ENCODE data around the gene ADGRL4. TPM values are rescaled to one million over a fixed set of nuclear protein-coding genes. Genes with fewer than 3 reads are reported as not detected.

ADGRL4 gene
- total and polyA plus RNA-seq, 4 experiments from 2014 or later, result not detected

- Mint-ChIP-seq H3K36me3 (no peaks in the 10 kb centered on the region), H3K4me1 (peaks cover 0 to 4% (median 1%) of the 10 kb centered on the region in 4 donors), H3K4me3 (no peak overlapping the region), H3K9me3 (peaks cover 0 to 13% (median 10%) of the 10 kb centered on the region in 8 donors), H3K27ac (no peak overlapping the region), H3K27me3 (no peaks in the 10 kb centered on the region)
- Histone ChIP-seq H3K9me3 (ENCODE audit: control insufficient read depth in 1 of 2, low read length in 2 of 2) (no peaks in the 10 kb centered on the region), H3K27me3 (ENCODE audit: insufficient read depth, low read length) (no peaks in the 10 kb centered on the region), H3K27ac (ENCODE audit: low read depth, low read length) (no peak overlapping the region), H3K36me3 (ENCODE audit: insufficient read depth, low read length) (no peaks in the 10 kb centered on the region), H3K4me3 (ENCODE audit: low read length in 2 of 2) (no peak overlapping the region), H3K4me1 (ENCODE audit: insufficient read depth, low read length) (no peaks in the 10 kb centered on the region)
- ChIA-PET CTCF (ENCODE audit: partially characterized antibody) (no interaction called here), POLR2A (ENCODE audit: partially characterized antibody) (no interaction called here)
- intact Hi-C loops (cut with micrococcal nuclease), result no loop called here
- no peak for DNase-seq
These were observed 35.1 kb upstream of the ADGRL4 start for GRCh38 chr1:79041666-79042065.

GRCh38 chr1:79040424-79041082 is 34.0 kb upstream of the ADGRL4 start:
- H3K4me3 ChIP-seq (ENCODE audit: low read length in 2 of 2), result no peak overlapping the region
- Mint-ChIP-seq H3K4me3 (peak overlapping the region in 3 of 8 donors; percentile 25 to 54 (median 33)), H3K4me1 (peaks cover 0 to 4% (median 1%) of the 10 kb centered on the region in 4 donors), H3K27me3 (no peaks in the 10 kb centered on the region), H3K9me3 (peaks cover 0 to 20% (median 12%) of the 10 kb centered on the region in 8 donors), H3K36me3 (no peaks in the 10 kb centered on the region), H3K27ac (no peak overlapping the region)
- no peak overlapping the region for H3K27ac ChIP-seq (ENCODE audit: low read depth, low read length)
- H3K4me1 ChIP-seq (ENCODE audit: insufficient read depth, low read length), result no peaks in the 10 kb centered on the region
- no peaks in the 10 kb centered on the region for H3K27me3 ChIP-seq (ENCODE audit: insufficient read depth, low read length)
- CTCF ChIA-PET (ENCODE audit: partially characterized antibody), result no interaction called here
- intact Hi-C loops (cut with micrococcal nuclease), result no loop called here
- POLR2A ChIA-PET (ENCODE audit: partially characterized antibody), result no interaction called here
- no peak for DNase-seq
- H3K36me3 ChIP-seq (ENCODE audit: insufficient read depth, low read length), result no peaks in the 10 kb centered on the region
- H3K9me3 ChIP-seq (ENCODE audit: control insufficient read depth in 1 of 2, low read length in 2 of 2), result no peaks in the 10 kb centered on the region

GRCh38 chr1:79037085-79037484 is 30.6 kb upstream of the ADGRL4 start:
- H3K27ac Mint-ChIP-seq, result no peak overlapping the region
- Histone ChIP-seq H3K27me3 (ENCODE audit: insufficient read depth, low read length) (no peaks in the 10 kb centered on the region), H3K9me3 (ENCODE audit: control insufficient read depth in 1 of 2, low read length in 2 of 2) (no peaks in the 10 kb centered on the region), H3K36me3 (ENCODE audit: insufficient read depth, low read length) (no peaks in the 10 kb centered on the region), H3K4me3 (ENCODE audit: low read length in 2 of 2) (no peak overlapping the region), H3K27ac (ENCODE audit: low read depth, low read length) (no peak overlapping the region), H3K4me1 (ENCODE audit: insufficient read depth, low read length) (no peaks in the 10 kb centered on the region)
- ChIA-PET CTCF (ENCODE audit: partially characterized antibody) (no interaction called here), POLR2A (ENCODE audit: partially characterized antibody) (no interaction called here)
- intact Hi-C loops (cut with micrococcal nuclease), result no loop called here
- peak in 1 of 5 donors; percentile 24 for DNase-seq
- no peaks in the 10 kb centered on the region for H3K27me3 Mint-ChIP-seq
- peaks cover 0 to 20% (median 11%) of the 10 kb centered on the region in 8 donors for H3K9me3 Mint-ChIP-seq
- peaks cover 0 to 4% (median 1%) of the 10 kb centered on the region in 4 donors for H3K4me1 Mint-ChIP-seq
- H3K36me3 Mint-ChIP-seq, result no peaks in the 10 kb centered on the region
- H3K4me3 Mint-ChIP-seq, result no peak overlapping the region

GRCh38 chr1:79012500-79012899 is 6.0 kb upstream of the ADGRL4 start:
- Histone ChIP-seq H3K27me3 (ENCODE audit: insufficient read depth, low read length) (no peaks in the 10 kb centered on the region), H3K4me1 (ENCODE audit: insufficient read depth, low read length) (no peaks in the 10 kb centered on the region), H3K36me3 (ENCODE audit: insufficient read depth, low read length) (no peaks in the 10 kb centered on the region), H3K27ac (ENCODE audit: low read depth, low read length) (no peak overlapping the region), H3K4me3 (ENCODE audit: low read length in 2 of 2) (no peak overlapping the region), H3K9me3 (ENCODE audit: control insufficient read depth in 1 of 2, low read length in 2 of 2) (no peaks in the 10 kb centered on the region)
- Mint-ChIP-seq H3K27ac (no peak overlapping the region), H3K4me1 (no peaks in the 10 kb centered on the region), H3K27me3 (no peaks in the 10 kb centered on the region), H3K4me3 (no peak overlapping the region), H3K36me3 (no peaks in the 10 kb centered on the region), H3K9me3 (peaks cover 0 to 7% (median under 1%) of the 10 kb centered on the region in 8 donors)
- intact Hi-C loops (cut with micrococcal nuclease), result no loop called here
- DNase-seq, result no peak
- POLR2A ChIA-PET (ENCODE audit: partially characterized antibody), result no interaction called here
- CTCF ChIA-PET (ENCODE audit: partially characterized antibody), result no interaction called here

GRCh38 chr1:79010589-79010988 is 4.1 kb upstream of the ADGRL4 start:
- Histone ChIP-seq H3K4me3 (ENCODE audit: low read length in 2 of 2) (no peak overlapping the region), H3K9me3 (ENCODE audit: control insufficient read depth in 1 of 2, low read length in 2 of 2) (no peaks in the 10 kb centered on the region), H3K27me3 (ENCODE audit: insufficient read depth, low read length) (no peaks in the 10 kb centered on the region), H3K27ac (ENCODE audit: low read depth, low read length) (no peak overlapping the region), H3K36me3 (ENCODE audit: insufficient read depth, low read length) (no peaks in the 10 kb centered on the region), H3K4me1 (ENCODE audit: insufficient read depth, low read length) (no peaks in the 10 kb centered on the region)
- H3K4me3 Mint-ChIP-seq, result no peak overlapping the region
- peaks cover 0 to 10% (median 5%) of the 10 kb centered on the region in 8 donors for H3K9me3 Mint-ChIP-seq
- no peaks in the 10 kb centered on the region for H3K36me3 Mint-ChIP-seq
- no peaks in the 10 kb centered on the region for H3K27me3 Mint-ChIP-seq
- ChIA-PET POLR2A (ENCODE audit: partially characterized antibody) (no interaction called here), CTCF (ENCODE audit: partially characterized antibody) (no interaction called here)
- H3K4me1 Mint-ChIP-seq, result no peaks in the 10 kb centered on the region
- intact Hi-C loops (cut with micrococcal nuclease), result no loop called here
- DNase-seq, result no peak
- no peak overlapping the region for H3K27ac Mint-ChIP-seq

GRCh38 chr1:79005945-79006344 is 585 bp downstream of the ADGRL4 start:
- Mint-ChIP-seq H3K4me3 (no peak overlapping the region), H3K27ac (no peak overlapping the region), H3K4me1 (no peaks in the 10 kb centered on the region), H3K27me3 (no peaks in the 10 kb centered on the region), H3K36me3 (no peaks in the 10 kb centered on the region), H3K9me3 (peaks cover 0 to 10% (median 4%) of the 10 kb centered on the region in 8 donors)
- H3K27ac ChIP-seq (ENCODE audit: low read depth, low read length), result no peak overlapping the region
- H3K27me3 ChIP-seq (ENCODE audit: insufficient read depth, low read length), result no peaks in the 10 kb centered on the region
- DNase-seq, result no peak
- H3K4me3 ChIP-seq (ENCODE audit: low read length in 2 of 2), result no peak overlapping the region
- no peaks in the 10 kb centered on the region for H3K4me1 ChIP-seq (ENCODE audit: insufficient read depth, low read length)
- no peaks in the 10 kb centered on the region for H3K9me3 ChIP-seq (ENCODE audit: control insufficient read depth in 1 of 2, low read length in 2 of 2)
- ChIA-PET CTCF (ENCODE audit: partially characterized antibody) (no interaction called here), POLR2A (ENCODE audit: partially characterized antibody) (no interaction called here)
- intact Hi-C loops (cut with micrococcal nuclease), result no loop called here
- H3K36me3 ChIP-seq (ENCODE audit: insufficient read depth, low read length), result no peaks in the 10 kb centered on the region

- Mint-ChIP-seq H3K9me3 (peaks cover 0 to 10% (median 4%) of the 10 kb centered on the region in 8 donors), H3K36me3 (no peaks in the 10 kb centered on the region), H3K27ac (no peak overlapping the region), H3K4me3 (no peak overlapping the region), H3K27me3 (no peaks in the 10 kb centered on the region), H3K4me1 (no peaks in the 10 kb centered on the region)
- ChIA-PET POLR2A (ENCODE audit: partially characterized antibody) (no interaction called here), CTCF (ENCODE audit: partially characterized antibody) (no interaction called here)
- H3K9me3 ChIP-seq (ENCODE audit: control insufficient read depth in 1 of 2, low read length in 2 of 2), result no peaks in the 10 kb centered on the region
- no peaks in the 10 kb centered on the region for H3K27me3 ChIP-seq (ENCODE audit: insufficient read depth, low read length)
- H3K36me3 ChIP-seq (ENCODE audit: insufficient read depth, low read length), result no peaks in the 10 kb centered on the region
- no peak for DNase-seq
- no peak overlapping the region for H3K27ac ChIP-seq (ENCODE audit: low read depth, low read length)
- intact Hi-C loops (cut with micrococcal nuclease), result no loop called here
- H3K4me3 ChIP-seq (ENCODE audit: low read length in 2 of 2), result no peak overlapping the region
- no peaks in the 10 kb centered on the region for H3K4me1 ChIP-seq (ENCODE audit: insufficient read depth, low read length)
These were observed 1.6 kb downstream of the ADGRL4 start for GRCh38 chr1:79004916-79005315.

GRCh38 chr1:78996791-78997190 is 9.7 kb downstream of the ADGRL4 start:
- no peak overlapping the region for H3K27ac Mint-ChIP-seq
- ChIA-PET POLR2A (ENCODE audit: partially characterized antibody) (no interaction called here), CTCF (ENCODE audit: partially characterized antibody) (no interaction called here)
- Histone ChIP-seq H3K9me3 (ENCODE audit: control insufficient read depth in 1 of 2, low read length in 2 of 2) (no peaks in the 10 kb centered on the region), H3K27ac (ENCODE audit: low read depth, low read length) (no peak overlapping the region), H3K4me1 (ENCODE audit: insufficient read depth, low read length) (no peaks in the 10 kb centered on the region), H3K27me3 (ENCODE audit: insufficient read depth, low read length) (no peaks in the 10 kb centered on the region), H3K36me3 (ENCODE audit: insufficient read depth, low read length) (no peaks in the 10 kb centered on the region), H3K4me3 (ENCODE audit: low read length in 2 of 2) (no peak overlapping the region)
- no peak for DNase-seq
- peaks cover 0 to 5% (median 0%) of the 10 kb centered on the region in 8 donors for H3K9me3 Mint-ChIP-seq
- intact Hi-C loops (cut with micrococcal nuclease), result no loop called here
- H3K4me3 Mint-ChIP-seq, result no peak overlapping the region
- no peaks in the 10 kb centered on the region for H3K27me3 Mint-ChIP-seq
- H3K4me1 Mint-ChIP-seq, result no peaks in the 10 kb centered on the region
- no peaks in the 10 kb centered on the region for H3K36me3 Mint-ChIP-seq
